WTC11 (cell line): Measurements from ENCODE around the gene B3GNT7.

Experiments
- OVOL2 ChIP-seq: fragments of 250-450 bp; sonication (Bioruptor Pico); IDR thresholded peaks from 2 replicates; pipeline ENCODE4 v1.9.0; 2021; ENCODE audit warnings: mild to moderate bottlenecking, borderline replicate concordance
- TF ChIP-seq, protein P1 (sequence below): fragments of 200-600 bp; IDR thresholded peaks from 2 replicates; pipeline ENCODE4 v1.8.0; 2022; ENCODE audit warnings: antibody characterized with exemption

DNA sequence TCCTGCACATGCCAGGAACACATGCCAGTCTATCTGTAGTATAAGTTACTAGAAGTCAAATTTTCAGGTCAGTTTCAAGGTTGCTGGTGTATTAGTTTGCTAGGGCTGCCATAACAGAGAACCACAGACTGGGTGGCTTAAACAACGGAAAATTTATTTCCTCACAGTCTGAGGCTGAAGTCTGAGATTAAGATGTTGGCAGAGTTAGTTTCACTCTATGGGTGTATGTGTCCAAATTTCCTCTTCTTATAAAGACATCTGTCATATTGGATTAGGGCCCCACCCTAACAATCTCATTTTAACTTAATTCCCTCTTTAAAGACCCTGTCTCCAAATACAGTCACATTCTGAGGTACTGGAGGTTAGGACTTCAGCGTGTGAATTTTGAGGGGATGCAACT, 26.5 kb downstream of the B3GNT7 start:
- TF ChIP-seq, protein P1, sequence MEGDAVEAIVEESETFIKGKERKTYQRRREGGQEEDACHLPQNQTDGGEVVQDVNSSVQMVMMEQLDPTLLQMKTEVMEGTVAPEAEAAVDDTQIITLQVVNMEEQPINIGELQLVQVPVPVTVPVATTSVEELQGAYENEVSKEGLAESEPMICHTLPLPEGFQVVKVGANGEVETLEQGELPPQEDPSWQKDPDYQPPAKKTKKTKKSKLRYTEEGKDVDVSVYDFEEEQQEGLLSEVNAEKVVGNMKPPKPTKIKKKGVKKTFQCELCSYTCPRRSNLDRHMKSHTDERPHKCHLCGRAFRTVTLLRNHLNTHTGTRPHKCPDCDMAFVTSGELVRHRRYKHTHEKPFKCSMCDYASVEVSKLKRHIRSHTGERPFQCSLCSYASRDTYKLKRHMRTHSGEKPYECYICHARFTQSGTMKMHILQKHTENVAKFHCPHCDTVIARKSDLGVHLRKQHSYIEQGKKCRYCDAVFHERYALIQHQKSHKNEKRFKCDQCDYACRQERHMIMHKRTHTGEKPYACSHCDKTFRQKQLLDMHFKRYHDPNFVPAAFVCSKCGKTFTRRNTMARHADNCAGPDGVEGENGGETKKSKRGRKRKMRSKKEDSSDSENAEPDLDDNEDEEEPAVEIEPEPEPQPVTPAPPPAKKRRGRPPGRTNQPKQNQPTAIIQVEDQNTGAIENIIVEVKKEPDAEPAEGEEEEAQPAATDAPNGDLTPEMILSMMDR, result no peak
- no peak for TF ChIP-seq OVOL2 (CRISPR knock-in tag)
